Type B pancreatic cell (in vitro differentiated cells): ENCODE data around the gene OR8K1. TPM values are rescaled to one million over a fixed set of nuclear protein-coding genes. Genes with fewer than 3 reads are reported as not detected.

ENCODE experiments used
- DNase-seq: peaks from one replicate; pipeline ENCODE4 v3.0.0; 2021; ENCODE audit warnings: mixed read lengths; ENCODE audit not compliant: unreplicated experiment; ENCODE audit errors: extremely low spot score
- H3K27ac Mint-ChIP-seq: 2 replicates; pipeline ENCODE4 v1.8.0; 2021; ENCODE audit warnings: mild to moderate bottlenecking, mixed read lengths
- H3K27me3 Mint-ChIP-seq: 2 replicates; pipeline ENCODE4 v1.8.0; 2021; ENCODE audit warnings: mixed read lengths
- H3K36me3 Mint-ChIP-seq: 2 replicates; pipeline ENCODE4 v1.8.0; 2021; ENCODE audit warnings: mixed read lengths
- H3K4me1 Mint-ChIP-seq: one replicate; pipeline ENCODE4 v1.8.0; 2021; ENCODE audit warnings: mixed read lengths; ENCODE audit not compliant: unreplicated experiment
- H3K4me3 Mint-ChIP-seq: 2 replicates; pipeline ENCODE4 v1.8.0; 2021; ENCODE audit warnings: mild to moderate bottlenecking, mixed read lengths
- H3K9me3 Mint-ChIP-seq: 2 replicates; pipeline ENCODE4 v1.8.0; 2021; ENCODE audit warnings: mixed read lengths
- total RNA-seq: library from RNA; stranded (reverse); gene quantifications from 2 replicates; pipeline ENCODE4 v1.2.1, GENCODE V29; 2021; ENCODE audit warnings: low replicate concordance
- TF ChIP-seq, protein P1 (sequence below): fragments of 200-600 bp; sonication (generic); conservative IDR thresholded peaks from 2 replicates; pipeline ENCODE4 v1.5.0; 2021; ENCODE audit warnings: antibody characterized with exemption, mild to moderate bottlenecking

Gene OR8K1
- total RNA-seq, 1 donor from 2014 or later = not detected

GRCh38 chr11:56396047-56396446 is 50.2 kb downstream of the OR8K1 start:
- H3K36me3 Mint-ChIP-seq = no peaks in the 10 kb centered on the region
- no peak overlapping the region for H3K27ac Mint-ChIP-seq
- H3K9me3 Mint-ChIP-seq = no peaks in the 10 kb centered on the region
- H3K4me3 Mint-ChIP-seq = no peak overlapping the region
- H3K27me3 Mint-ChIP-seq = no peaks in the 10 kb centered on the region
- TF ChIP-seq, protein P1, sequence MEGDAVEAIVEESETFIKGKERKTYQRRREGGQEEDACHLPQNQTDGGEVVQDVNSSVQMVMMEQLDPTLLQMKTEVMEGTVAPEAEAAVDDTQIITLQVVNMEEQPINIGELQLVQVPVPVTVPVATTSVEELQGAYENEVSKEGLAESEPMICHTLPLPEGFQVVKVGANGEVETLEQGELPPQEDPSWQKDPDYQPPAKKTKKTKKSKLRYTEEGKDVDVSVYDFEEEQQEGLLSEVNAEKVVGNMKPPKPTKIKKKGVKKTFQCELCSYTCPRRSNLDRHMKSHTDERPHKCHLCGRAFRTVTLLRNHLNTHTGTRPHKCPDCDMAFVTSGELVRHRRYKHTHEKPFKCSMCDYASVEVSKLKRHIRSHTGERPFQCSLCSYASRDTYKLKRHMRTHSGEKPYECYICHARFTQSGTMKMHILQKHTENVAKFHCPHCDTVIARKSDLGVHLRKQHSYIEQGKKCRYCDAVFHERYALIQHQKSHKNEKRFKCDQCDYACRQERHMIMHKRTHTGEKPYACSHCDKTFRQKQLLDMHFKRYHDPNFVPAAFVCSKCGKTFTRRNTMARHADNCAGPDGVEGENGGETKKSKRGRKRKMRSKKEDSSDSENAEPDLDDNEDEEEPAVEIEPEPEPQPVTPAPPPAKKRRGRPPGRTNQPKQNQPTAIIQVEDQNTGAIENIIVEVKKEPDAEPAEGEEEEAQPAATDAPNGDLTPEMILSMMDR = no peak
- no peak for DNase-seq
- H3K4me1 Mint-ChIP-seq = no peaks in the 10 kb centered on the region

Other genes with a start within 250 kb of the OR8K1 start
- gene OR8H2, start 242.4 kb upstream of the OR8K1 start, total RNA-seq = not detected in 2 replicates
- gene OR8H3, start 223.7 kb upstream of the OR8K1 start, total RNA-seq = not detected in 2 replicates
- gene OR8J3, start 205.8 kb upstream of the OR8K1 start, total RNA-seq = not detected in 2 replicates
- not detected in 2 replicates for gene OR8K5, start 185.7 kb upstream of the OR8K1 start, total RNA-seq
- not detected in 2 replicates for gene OR5J2, start 169.4 kb upstream of the OR8K1 start, total RNA-seq
- gene OR5T2, start 111.8 kb upstream of the OR8K1 start, total RNA-seq = not detected in 2 replicates
- gene OR5T3, start 93.8 kb upstream of the OR8K1 start, total RNA-seq = not detected in 2 replicates
- not detected in 2 replicates for gene OR5T1, start 71.9 kb upstream of the OR8K1 start, total RNA-seq
- not detected in 2 replicates for gene OR8H1, start 53.8 kb upstream of the OR8K1 start, total RNA-seq
- gene OR8K3, start 30.9 kb upstream of the OR8K1 start, total RNA-seq = not detected in 2 replicates
- gene OR8J1, start 8.3 kb downstream of the OR8K1 start, total RNA-seq = not detected in 2 replicates
- gene OR8U1, start 29.6 kb downstream of the OR8K1 start, total RNA-seq = not detected in 2 replicates
- gene OR5AL1, start 66.7 kb downstream of the OR8K1 start, total RNA-seq = not detected in 2 replicates
- not detected in 2 replicates for gene OR5M3, start 127.3 kb downstream of the OR8K1 start, total RNA-seq
- not detected in 2 replicates for gene OR5M8, start 145.3 kb downstream of the OR8K1 start, total RNA-seq
- gene OR5M11, start 197.2 kb downstream of the OR8K1 start, total RNA-seq = not detected in 2 replicates
- not detected in 2 replicates for gene OR5M10, start 231.7 kb downstream of the OR8K1 start, total RNA-seq